HG02943 (cell line): ENCODE data around the gene PGAM1.
"Not testable (repeated sequence)": the region's sequence is repeated elsewhere in the genome, so short reads cannot be mapped to it uniquely, and the experiment has no call there.

Experiments used
- ATAC-seq: cut with Tn5 transposase; IDR thresholded peaks from one replicate; pipeline ENCODE4 v1.9.1; 2021; ENCODE audit warnings: mild to moderate bottlenecking, low read depth, moderate library complexity; ENCODE audit not compliant: unreplicated experiment

Gene PGAM1

DNA sequence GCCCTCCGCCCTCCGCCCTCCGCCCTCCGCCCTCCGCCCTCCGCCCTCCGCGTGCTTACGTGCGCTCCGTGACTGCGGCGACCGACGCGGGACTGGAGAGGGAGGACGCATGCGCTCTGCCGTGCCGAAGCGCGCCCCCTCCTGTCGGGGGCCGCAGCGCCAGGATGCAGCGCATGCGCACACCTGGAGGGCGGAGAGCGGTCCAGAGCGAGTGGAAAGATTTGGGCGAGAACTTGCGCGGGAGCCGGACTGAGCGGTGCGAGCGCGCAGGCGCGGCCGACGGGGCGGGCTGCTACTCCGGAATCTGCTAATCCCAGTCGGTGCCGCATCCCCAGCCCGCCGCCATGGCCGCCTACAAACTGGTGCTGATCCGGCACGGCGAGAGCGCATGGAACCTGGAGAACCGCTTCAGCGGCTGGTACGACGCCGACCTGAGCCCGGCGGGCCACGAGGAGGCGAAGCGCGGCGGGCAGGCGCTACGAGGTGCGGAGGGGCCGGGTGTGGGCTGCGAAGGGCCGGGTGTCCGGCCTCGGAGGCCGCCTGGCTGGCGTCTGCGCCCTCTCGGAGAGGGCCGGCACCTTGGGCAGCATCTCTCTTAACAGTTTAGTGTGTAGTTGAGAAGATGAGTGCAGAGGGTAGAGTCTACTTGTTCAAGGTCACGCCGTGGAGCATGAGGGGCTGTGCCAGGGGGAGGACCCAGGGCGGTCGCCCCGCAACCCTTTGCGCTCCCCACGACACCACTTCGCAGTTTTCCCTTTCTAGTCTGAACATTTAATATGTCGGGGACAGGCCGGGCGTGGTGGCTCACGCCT lies at the start of gene PGAM1:
PGAM1 (plus strand) TSS at position 228 of the 812 bp plus-strand sequence; CDS start at position 345, 117 bp downstream.
- ATAC-seq: peak; percentile 79

GRCh38 chr10:97376413-97376812 lies 49.6 kb upstream of the PGAM1 start:
- no peak for ATAC-seq

DNA sequence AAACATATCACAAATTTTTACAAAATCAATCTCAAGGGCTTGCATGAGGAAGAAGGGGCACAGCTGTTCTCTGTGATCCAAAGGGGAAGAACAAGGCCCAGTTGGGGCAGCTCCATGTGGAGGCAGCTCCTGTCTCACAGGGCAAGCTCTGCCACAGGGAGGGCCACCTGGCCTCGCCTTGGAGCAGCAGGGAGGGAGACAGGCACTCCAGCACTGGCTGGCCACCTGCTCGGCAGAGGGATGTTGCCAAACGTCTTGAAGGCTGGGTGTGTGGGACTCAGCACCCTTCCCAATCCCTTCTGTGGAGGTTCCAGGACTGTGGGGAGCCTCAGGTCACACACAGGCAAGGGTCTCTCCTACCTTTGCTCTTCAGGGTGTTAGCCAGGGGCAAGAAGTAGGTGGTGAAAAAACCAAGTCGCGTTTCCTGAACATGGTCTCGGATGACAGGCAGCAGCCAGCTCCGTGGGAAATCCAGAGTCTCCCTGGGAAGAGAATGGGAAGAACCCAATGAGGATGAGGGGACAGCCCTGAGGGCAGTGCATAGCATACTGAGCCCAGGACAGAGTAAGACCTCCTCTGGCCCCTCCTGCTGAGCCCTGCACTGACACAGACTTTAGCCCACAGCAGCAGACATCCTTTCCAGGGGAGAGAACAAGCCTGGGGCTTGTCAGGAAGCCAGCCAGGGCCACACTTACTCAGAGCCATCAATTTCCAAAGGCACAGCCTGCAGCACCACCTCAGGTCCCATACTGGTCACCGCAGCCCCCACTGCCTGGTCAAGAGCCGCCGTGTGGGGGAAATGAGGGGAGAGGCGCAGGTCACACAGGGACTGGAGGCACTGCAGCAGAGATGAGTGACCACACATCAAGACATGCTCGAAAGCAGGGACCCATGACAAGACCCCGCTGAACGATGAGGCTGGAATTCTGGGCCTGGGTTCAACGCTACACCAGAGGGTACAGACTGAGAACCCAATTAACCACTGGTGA lies 46.8 kb upstream of the PGAM1 start:
- no peak for ATAC-seq

GRCh38 chr10:97380516-97380915 lies 45.5 kb upstream of the PGAM1 start:
- ATAC-seq: no peak

DNA sequence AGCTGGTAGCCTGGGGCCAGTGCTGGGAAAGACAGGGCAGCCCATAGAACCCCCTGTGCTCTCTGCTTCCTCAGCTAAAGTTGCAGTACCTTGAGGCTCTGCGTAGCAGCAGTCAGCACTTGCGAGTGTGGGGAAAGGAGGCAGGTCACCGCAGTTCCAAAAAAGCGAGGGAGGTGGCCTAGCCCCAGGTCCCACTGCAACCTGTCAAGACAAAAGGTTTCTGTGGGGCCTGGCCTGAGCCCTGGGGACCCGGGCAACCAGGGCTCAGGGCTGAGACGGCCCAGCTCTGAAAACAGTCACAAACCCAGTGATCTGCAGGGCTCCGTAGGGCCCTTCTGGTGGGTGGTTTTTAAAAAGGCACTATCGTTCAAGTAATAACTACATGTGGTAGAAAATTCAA lies 44.4 kb upstream of the PGAM1 start:
- ATAC-seq: no peak

DNA sequence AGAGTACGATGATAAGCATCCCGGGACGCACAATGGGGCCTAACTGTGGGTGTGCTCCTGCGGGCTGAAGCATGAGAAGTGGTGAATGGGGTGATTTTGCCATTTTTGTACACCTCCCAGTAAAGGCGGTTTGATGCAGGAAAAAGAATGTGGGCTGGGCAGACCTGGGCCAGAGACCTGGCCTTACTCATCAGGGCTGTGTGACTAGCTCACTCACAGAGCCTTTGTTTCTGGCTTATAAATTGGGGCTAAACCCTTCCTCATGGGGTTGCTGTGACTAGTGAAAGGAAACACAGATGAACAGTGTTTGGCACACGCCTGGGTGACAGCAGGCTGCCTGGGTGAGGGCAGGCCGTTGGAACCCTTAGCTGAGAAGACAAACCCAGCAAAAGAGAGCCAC lies 42.8 kb upstream of the PGAM1 start:
- ATAC-seq: no peak

DNA sequence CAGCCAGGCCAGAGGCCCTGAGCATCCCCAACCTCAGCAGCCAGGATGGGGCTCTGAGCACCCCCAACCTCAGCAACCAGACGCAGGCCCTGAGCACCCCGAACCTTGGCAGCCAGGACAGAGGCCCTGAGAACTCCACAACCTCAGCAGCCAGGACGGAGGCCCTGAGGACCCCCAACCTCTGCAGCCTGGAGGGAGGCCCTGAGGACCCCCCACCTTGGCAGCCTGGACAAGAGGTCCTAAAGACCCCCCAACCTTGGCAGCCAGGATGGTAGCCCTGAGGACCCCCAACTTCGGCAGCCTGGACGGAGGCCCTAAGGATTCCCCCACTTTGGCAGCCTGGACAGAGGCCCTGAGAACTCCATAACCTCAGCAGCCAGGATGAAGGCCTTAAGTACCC lies 41.8 kb upstream of the PGAM1 start:
- ATAC-seq: no peak

DNA sequence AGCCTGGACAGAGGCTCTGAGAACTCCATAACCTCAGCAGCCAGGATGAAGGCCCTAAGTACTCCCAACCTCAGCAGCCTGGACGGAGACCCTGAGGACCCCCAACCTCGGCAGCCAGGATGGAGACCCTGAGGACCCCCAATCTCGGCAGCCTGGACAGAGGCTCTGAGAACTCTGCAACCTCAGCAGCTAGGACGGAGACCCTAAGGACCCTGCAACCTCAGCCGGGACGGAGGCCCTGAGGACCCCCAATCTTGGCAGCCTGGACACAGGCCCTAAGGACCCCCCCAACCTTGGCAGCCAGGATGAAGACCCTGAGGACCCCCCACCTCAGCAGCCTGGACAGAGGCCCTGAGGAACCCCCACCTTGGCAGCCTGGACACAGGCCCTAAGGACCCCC lies 41.4 kb upstream of the PGAM1 start:
- ATAC-seq: no peak

- no peak for ATAC-seq
Observed at GRCh38 chr10:97385565-97385964, 40.4 kb upstream of the PGAM1 start.

DNA sequence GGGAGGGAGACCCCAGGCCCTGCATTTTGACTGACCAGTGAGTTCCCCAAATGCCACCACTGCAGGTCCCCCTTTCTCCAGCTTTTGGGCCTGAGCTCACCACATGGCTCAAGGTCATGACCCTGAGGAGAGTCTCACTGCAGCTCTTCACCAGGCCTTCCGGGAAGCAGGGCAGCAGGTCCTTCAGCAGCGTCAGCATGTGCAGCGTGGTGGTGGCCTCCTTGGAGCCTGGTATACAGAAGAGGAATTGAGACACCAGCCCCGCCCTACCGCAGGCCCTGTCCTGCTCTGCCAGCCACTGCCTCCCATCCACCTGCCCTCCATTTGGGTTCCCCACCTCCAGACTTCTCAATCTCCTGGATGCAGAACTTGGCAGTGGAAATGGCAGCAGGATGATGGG lies 37.8 kb upstream of the PGAM1 start:
- no peak for ATAC-seq

GRCh38 chr10:97390091-97390490 lies 35.9 kb upstream of the PGAM1 start:
- no peak for ATAC-seq

GRCh38 chr10:97393034-97393573 lies 32.9 kb upstream of the PGAM1 start:
- ATAC-seq: no peak

DNA sequence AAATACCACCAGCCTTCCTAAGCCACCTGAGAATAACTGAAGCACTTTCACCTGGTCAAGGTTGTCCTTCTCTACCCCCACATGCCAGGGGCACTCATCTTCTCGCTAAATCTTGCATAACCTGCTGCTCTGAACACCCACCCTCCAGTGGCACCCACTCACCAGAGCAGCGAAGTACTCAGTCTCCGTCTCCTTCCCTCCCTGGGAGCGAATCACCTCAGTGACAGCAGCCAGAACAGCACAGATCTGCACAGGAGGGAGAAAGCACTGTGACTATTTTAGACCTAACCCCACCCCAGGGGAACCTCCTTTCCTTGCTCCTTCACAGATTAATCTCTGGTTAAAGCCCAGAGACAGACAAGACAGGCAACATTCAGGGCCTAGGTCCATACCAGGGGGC lies 29.9 kb upstream of the PGAM1 start:
- no peak for ATAC-seq

- ATAC-seq: no peak
Observed at GRCh38 chr10:97399843-97400545, 26.0 kb upstream of the PGAM1 start.

DNA sequence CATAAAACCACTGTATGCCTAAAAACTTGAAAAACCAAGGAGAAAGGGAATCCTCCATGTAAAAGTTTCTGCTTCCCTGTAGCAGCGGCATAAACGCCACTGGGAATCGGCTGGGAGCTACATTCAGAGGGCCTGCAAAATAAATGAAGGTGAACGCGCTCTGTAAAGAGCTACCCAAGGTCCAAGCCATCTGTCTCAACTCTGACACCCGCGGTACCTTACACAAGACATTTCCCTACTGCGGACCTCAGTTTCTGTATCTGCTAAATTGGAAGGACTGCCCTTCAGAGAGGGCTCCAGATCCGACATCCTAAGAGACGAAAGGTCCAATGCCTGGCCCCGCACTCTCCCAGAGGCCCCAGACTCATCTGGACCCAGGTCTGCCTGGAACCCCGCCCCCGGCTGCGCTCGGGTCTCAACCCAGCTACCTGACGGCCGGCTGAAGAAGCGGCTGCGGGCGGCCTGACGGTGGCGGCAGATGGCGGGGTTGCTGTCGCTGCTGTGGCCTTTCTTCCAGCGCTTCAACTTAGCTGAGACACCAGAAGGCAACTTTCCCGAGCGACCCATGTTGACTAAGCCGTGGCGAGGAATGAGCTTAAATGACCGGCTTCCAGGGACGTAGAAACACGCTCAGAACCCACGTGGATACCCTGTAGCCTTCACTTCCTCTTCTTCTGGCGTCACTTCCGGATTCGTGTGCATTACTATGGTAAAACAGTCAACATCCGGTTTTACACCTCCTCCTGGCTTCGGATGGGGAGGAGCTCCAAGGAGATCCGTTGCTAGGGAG lies 25.1 kb upstream of the PGAM1 start, which contains the start of gene RRP12:
RRP12 (minus strand) TSS at position 676 of the 790 bp plus-strand sequence; CDS start at position 567, 109 bp downstream.
- peak; percentile 95 for ATAC-seq

DNA sequence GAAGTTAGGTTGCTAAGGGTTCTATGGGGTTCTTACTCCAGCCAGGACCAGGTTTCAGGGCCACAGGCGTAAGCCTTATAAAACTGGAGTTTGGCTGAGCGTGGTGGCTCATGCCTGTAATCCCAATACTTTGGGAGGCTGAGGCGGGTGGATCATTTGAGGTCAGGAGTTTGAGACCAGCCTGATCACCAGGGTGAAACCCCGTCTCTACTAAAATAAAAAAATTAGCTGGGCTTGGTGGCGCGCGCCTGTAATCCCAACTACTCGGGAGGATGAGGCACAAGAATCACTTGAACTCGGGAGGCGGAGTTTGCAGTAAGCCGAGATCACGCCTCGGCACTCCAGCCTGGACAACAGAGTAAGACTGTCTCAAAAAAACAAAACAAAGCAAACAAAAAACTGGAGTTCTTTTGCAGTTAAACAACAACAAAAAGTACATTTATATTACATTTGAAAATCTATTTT lies 24.5 kb upstream of the PGAM1 start:
- ATAC-seq: no peak

DNA sequence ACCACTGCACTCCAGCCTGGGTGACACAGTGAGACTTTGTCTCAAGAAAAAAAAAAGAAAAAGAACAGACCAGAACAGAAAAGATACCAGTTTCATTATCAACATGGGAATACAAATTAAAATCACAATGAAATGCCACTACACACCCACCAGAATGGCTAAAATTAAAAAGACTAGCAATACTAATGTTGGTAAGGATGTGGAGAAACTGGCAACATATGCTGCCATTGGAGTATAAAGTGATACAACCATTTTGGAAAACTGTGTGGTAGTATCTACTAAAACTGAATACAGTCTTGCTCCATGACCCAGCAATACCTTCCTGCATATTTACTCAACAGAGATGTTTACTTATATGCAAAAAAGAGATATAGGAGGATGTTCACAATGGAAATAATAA lies 21.9 kb upstream of the PGAM1 start:
- no peak for ATAC-seq

DNA sequence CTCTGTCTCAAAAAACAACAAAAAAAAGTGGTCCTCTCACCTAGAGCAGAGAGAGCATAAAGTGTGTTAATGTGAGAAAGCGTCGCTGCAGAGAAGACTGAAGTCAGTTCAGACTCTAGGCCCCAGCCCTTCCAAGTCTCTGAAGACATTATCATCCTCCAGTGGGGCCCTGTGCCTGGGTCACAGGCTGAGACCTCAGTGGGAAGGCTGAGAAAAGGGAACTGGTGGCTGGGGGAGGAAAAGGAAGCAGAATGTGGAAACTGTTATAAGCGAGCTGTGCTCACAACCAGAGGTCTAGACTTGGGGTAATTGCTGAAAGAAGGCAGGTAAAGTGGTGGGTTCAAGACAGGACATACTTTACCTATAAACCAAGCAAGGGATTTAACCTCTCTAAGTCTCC lies 19.9 kb upstream of the PGAM1 start:
- ATAC-seq: no peak

- ATAC-seq: not testable (repeated sequence)
Observed at GRCh38 chr10:97406483-97406882, 19.5 kb upstream of the PGAM1 start.
